ENCODE data around the gene CCDC197.

CCDC197 gene

DNA sequence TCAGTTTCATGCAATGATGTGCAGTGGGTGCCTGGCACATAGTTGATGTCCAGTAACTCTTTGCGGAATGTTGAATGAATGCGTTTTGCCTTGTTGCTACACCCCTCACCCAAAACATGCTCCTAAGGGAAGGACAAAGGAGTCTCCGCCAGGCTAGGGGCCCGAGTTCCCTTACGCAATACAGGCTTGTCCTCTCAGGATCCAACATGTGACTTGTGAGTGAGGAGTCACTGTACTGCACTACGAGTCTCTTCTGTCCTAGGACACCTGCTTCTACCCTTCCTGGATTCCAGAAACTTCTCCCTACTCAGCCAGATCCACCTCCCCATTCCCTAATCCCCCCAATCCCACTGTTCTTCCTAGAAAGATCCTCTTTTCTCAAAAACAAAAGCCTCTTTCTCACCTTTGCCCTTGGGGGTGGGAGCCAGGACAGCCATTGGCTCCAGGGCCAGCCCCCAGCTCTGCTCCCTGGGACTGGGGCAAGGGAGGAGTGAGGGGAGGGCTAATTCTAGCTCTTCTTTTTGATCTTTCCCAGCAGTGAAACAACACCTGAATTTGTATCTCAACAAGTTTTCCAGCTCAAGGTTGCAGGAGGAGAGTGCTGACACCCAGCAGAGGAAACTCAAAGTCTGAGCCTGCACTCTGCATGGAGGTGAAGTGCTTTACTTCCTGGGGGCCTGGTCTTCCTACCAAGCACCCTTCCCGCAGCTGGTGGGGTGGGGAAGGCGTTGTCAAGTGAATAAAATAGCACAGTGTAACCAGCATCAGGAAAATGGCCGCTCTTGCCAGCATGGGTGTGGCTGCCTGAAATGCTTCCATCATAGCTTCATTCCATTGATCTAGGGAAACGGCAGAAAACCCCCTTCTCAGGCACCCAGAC, 25.7 kb downstream of the CCDC197 start:
- DNase-seq (ENCODE audit: insufficient read length, low spot score), result no peak
- FAIRE-seq, result no peak

DNA sequence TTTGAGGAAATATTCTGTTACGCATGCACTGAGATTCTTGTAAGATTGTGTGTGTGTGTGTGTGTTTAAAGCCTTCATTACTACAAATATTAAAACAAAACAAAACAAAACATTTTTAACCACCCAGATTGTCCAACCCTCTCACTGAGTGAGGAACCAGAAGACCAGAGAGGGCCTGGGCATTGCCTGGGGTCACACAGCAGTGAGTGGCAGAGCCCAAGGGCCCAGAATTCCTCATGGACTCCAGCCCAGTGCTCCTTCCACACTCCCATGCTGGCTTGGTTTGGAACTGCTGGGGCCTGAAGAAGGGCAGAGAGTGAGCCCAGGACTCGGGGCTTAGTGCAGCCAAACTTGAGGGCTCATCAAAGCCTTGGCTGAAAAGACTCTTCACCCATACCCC, 27.4 kb downstream of the CCDC197 start:
- no peak for FAIRE-seq
- no peak for DNase-seq (ENCODE audit: insufficient read length, low spot score)

DNA sequence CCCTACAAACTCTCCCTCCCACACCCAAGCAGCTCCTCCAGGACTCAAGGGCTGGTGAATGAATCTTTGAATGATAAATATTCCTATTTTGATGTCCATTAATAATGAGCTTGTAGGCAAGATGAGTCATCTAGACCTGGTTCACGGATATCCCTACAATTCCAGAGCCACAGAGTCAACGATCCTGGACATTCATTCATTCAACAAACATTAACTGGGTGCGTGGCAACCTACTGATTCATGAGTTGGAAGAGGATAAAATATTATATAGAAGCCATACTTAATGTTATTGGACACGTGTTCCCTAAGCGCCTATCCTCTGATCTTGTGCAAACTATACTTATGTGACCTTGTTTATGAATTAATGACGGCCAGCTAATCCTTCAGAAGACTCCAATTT, 28.6 kb downstream of the CCDC197 start:
- FAIRE-seq (no peak), DNase-seq (ENCODE audit: insufficient read length, low spot score) (no peak)

DNA sequence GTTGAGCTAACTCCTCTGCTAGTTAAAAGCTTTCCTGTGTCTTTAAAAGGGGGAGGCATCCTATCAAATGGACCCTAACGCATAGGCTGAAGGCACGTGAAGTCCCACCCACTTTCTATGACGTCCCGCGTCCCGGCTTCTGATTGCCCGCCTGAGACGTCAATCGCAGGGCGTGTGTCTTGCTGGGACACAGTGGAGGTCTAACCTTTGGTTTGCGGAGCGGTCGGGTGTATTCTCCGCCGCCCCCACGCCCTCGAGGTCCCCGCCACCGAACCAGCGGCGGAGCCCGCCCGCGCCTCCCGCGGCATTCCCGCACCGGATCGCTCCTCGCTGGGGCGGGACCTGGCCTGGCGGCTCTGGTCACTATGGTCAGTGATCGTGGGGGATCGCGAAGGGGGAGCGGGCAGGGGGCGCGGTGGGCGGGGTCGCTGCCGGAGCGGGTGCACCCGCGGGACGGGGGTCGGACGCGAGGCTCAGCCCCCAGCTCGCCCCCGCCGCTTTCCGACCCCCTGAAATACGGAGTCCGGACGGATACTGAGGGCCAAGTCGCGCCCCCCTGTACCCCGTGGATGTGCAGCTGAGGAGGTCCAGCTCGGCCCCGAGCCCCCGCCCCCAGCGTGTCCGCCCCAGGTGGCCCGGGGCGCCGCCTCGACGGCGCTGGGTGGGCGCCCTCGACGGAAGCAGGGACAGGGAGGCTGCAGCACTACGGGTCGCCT, 29.2 kb downstream of the CCDC197 start, which contains the start of gene OTUB2:
Gene OTUB2, plus strand, starts transcription at position 168 of the 716 bp plus-strand sequence. Its CDS starts 198 bp downstream, at position 366.
- peak; percentile 85 for FAIRE-seq
- peak; percentile 99 for DNase-seq (ENCODE audit: insufficient read length, low spot score)

DNA sequence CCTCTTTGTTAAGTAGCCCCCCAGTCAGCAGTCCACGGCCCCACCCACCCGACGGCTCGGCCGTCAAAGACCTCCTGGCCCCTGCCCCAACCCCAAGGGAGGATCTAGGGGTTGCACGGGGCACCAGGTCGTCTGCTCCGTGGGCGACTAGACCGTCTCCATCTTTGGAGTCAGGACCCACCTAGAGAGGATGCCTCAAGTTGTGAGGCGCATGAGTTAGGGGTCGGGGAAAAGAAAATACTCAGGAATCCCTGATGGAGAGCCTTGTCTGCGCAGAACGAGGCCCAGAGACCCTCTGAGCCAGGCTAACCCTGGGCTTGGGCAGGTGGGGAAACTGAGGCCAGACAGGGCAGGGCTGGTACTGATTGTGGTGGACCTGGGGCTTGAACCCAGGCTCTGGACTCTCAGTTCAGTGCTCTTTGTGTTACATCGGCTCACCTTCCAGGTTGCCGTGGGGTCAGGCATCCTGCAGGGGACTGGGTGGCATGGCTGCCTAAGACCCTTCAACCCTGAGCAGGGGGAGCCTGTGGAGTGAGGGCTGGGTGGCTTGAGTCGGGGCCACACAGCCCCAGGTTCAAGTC, 29.9 kb downstream of the CCDC197 start:
- DNase-seq (ENCODE audit: insufficient read length, low spot score) (no peak), FAIRE-seq (no peak)

DNA sequence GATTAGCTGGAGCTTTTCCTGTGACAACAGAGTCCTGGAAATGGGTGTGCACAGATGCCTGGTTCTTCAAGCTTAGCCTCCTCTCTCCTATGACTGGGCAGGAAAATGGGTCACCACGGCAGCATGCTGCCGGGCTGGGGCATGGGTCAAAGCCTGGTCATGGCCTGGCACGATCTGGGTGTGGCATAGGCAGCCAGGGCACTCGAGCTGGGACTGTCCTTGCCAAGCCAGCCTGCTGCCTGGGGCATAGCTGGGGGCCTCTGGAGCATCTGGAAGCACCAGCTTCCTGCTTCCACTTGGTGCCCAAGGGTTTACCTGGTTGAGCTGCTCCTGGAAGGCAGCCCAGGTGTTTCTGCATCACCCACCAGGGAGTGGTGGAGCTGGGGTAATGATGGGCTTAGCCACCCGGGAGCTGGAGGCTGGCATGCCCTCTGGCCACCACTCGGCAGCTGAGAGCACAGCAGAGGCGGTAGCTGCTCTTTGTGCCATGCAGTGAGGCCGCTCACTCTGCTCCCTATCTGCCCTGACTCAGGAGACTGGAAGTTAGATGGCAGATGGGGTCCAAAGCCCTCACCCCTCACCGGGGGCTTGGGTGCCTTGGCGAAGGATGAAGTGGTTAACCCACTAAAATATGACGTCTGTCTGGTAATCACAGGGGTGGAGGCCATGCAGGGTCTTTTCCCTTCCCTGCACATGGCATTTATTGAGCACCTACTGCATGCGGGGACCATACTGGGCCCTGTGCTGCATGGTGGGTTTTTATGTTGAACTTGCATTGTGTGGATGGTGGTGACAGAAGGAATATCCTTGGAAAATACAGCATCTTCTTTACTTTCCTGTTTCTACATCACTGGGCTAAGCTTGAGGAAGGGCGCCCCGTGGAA, 30.7 kb downstream of the CCDC197 start:
- DNase-seq (ENCODE audit: insufficient read length, low spot score) (no peak), FAIRE-seq (peak; percentile 26)

DNA sequence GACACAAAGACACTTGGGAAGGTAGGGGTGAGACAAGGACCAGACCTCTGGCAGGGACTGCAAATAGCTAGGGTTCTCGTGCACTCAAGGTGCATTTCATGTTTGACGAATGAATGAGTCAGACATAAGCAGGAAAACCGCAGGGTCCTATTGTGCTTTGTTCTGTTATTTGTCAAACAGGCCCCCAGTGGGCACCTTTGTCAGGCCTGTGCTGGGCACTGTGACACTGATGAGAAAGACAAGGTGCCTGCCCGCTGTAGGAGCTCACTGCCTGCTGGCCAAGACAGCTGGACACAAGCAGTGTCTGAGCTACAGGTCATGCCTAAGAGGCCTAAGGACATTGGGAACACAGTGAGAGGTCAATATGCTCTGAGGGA, 31.3 kb downstream of the CCDC197 start:
- FAIRE-seq (no peak), DNase-seq (ENCODE audit: insufficient read length, low spot score) (no peak)

DNA sequence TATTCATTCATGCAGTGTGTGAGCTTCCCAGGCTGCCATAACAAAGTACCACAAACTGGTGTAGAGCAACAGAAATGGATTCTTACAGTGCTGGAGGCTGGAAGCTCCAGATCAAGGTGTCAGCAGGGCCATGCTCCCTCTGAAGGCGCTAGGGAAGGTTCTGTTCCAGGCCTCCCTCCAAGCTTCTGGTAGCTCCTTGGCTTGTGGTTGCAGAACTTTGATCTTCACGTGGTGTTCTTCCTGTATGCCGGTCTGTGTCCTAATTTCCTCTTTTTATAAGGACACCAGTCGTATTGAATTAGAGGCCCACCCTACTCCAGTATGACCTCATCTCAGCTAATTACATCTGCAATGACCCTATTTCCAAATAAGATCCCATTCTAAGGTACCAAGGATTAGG, 32.2 kb downstream of the CCDC197 start:
- no peak for DNase-seq (ENCODE audit: insufficient read length, low spot score)
- no peak for FAIRE-seq

DNA sequence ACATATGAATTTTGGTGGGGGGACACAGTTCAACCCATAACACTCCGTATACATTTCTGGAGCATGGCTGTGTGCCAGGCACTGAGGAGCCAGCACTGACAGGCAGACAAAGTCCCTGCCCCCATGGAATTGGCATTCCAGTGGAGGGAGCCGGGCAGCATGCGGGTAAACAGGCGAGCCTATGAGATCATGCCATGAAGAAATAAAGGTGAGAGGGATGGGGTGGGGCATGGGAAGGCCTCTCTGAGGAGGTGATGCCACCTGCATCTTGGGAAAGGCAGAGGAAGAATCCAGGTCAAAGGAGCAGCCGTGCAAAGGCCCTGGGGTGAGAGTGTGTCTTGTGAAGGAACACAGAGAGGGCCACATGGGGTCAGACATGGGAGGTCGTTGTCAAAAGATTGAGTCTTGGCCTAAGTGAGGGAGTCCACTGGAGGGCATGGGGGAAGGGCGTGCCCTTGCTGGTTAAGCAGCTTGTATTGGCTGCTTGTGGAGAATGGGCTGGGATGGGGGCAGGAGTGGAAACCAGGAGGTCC, 32.6 kb downstream of the CCDC197 start:
- FAIRE-seq, result no peak
- no peak for DNase-seq (ENCODE audit: insufficient read length, low spot score)

DNA sequence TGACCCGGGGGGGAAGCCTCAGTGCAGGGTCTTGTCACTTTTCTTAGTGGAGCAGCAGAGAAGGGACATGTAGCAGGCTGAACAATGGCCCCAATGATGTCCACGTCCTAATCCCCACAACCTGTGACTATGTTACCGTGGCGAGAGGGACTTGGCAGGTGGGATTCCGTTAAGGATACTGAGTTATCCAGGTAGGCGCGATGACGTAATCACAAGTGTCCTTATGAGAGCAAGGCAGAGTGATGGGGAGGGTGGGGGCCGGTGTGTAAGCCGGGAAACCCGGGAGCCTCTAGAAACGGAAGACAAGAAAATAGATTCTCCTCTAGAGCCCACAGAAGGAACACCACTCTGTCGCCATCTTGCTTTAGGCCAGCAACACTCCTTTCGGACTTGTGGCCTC, 33.5 kb downstream of the CCDC197 start:
- no peak for FAIRE-seq

DNA sequence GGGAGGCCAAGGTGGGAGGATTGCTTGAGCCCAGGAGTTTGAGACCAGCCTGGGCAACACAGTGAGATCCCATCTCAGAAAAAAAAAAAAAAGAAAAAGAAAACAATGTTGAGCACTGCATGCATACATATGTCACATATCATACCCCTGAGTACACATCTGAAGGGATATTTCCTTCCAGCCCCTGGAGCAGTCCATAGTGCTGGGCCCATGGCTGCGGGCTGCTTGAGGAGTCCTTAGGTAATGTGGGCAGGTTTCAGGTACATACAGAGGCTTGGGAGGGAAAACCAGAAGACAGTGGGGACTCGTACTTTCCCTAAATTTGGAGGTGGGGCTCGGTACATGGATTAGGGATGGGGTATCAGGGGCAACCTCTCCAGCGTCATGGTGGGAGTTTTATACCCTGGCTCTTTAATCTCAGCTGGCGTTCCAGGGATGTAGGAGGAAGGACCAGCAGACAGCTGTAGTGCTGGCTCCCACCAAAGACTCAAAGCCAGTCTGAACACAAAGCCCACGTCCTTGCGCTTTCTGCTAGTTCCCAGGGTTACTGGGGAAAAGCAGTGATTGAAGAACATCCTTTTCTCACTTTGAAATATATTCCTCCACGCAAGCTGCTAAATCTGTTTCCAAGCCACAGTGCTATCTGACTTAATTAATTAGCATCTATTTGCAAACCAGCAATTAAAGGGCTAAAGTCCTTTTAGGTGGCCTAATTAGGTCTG, 34.2 kb downstream of the CCDC197 start:
- DNase-seq (ENCODE audit: insufficient read length, low spot score), result no peak

More for the DNA sequence above, 33.5 kb downstream of the CCDC197 start:
- DNase-seq (ENCODE audit: insufficient read length, low spot score), result no peak

DNA sequence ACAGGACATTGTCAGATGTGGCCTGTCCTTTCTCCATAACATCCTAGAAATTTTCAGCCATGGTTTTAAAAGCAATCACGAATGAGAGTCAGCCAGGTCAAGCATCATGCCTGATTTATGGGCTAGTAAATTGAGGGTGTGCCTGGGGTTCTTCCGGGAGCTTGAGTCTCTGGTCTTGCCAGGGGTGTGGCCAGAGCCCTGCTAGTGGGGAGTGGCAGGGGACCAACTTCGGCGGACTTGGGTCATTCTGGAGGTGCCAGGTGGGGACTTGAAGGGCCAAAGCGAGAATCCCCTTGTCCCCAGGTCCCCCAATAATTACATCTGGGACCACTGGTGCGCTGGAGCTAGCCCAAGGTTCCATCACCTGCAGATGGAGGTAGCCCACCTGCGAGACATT, 34.8 kb downstream of the CCDC197 start:
- no peak for FAIRE-seq
- DNase-seq (ENCODE audit: insufficient read length, low spot score), result no peak

More for the DNA sequence above, 34.2 kb downstream of the CCDC197 start:
- no peak for FAIRE-seq

DNA sequence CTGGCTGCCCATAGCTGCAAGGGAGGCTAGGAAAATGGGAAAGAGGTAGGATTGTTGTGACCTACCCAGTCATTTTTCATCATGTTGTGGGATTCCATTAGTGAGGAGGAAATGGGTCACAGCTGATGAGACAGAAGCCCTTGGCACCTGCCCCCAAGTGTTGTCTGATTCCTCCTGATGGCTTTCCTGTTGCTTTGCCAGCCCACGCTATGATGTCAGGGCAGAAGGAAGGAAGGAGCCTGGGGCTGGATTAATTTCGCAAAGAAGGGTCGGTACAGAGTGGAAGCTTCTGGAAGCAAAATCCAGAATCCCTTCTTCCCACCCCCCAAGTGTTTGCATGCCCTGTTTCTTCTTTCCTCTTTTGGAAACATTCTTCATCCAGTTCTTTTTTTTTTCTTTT, 37.8 kb downstream of the CCDC197 start:
- DNase-seq (ENCODE audit: insufficient read length, low spot score) (no peak), FAIRE-seq (no peak)

DNA sequence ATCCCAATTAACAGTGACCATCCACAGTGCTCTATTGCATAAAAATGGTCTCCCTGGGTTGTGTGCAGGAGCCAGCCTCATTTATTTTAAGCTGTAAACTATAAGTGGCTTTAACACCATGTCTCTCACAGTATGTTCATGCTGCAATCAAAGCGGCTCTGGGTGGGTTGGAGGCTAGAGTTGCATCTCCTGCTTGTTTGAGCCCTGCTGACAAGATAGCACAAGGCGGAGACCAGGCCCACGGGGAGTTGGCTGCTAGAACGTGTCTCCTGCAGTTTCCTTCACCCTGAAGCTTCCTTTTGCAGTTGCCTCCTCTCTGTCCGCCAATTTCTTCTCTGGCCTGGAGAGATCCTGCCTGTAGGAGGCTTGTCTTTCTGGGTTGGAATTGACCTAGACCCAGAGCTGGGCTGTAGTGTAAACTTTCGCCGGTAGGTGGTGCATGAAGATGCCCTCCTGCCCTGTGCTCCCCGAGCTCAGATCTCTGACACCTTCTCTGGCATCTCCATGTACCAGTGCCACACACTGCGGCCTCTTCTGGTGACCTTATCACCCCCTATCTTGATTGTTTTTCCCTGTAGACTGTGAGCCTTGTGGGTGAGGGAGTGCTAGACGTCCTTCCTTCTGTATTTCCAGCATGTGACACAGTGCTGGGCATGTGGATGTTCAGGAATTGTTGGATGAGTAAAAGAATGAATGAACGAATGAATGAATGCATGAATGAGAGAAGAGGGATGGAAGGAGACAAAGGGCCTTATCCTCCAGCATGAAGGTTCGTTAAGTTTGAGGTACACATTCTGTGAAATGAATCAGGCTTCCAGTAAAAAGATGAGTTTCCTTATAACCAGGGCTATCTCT, 39.4 kb downstream of the CCDC197 start:
- peak; percentile 84 for FAIRE-seq

DNA sequence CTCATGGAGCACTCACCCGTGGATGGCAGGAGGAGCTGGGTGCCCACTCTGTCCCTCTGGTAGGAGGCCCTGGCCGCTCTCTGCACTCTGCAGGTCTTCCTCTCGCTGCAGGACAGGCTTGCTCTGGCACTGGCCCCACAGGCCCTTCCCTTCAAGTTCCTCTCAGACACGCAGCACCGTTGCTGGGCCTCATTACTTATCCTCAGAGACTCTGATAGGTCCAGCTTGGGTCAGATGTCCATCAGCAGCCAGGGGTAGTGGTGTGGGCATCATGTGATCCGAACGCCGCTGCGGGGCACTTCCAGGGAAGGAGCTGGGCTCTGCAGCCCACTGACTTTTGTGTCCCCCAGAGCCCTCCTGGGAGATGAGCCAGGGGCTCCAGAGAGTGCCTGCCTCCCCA, 40.9 kb downstream of the CCDC197 start:
- no peak for DNase-seq (ENCODE audit: insufficient read length, low spot score)

More for the DNA sequence above, 39.4 kb downstream of the CCDC197 start:
- DNase-seq (ENCODE audit: insufficient read length, low spot score), result peak; percentile 73

DNA sequence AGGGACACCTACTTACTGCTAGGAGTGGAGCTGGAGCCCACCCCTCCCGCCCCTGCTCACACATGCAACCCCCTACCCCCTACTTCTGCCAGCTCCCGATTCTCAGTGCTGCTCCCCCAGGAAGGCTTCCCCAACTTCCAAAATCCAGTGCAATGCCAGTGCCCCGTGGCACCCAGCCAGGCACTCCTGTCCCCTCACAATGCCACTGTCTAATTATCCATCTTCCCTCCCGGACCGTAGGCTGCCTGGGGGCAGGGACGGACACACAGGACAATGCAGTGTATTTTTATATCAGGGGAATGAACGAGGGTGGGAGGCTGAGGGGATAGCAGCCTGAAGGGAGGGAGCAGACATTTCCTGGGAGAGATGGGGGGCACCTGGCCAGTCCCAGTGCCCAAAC, 41.4 kb downstream of the CCDC197 start:
- FAIRE-seq (no peak), DNase-seq (ENCODE audit: insufficient read length, low spot score) (no peak)

More for the DNA sequence above, 40.9 kb downstream of the CCDC197 start:
- no peak for FAIRE-seq

DNA sequence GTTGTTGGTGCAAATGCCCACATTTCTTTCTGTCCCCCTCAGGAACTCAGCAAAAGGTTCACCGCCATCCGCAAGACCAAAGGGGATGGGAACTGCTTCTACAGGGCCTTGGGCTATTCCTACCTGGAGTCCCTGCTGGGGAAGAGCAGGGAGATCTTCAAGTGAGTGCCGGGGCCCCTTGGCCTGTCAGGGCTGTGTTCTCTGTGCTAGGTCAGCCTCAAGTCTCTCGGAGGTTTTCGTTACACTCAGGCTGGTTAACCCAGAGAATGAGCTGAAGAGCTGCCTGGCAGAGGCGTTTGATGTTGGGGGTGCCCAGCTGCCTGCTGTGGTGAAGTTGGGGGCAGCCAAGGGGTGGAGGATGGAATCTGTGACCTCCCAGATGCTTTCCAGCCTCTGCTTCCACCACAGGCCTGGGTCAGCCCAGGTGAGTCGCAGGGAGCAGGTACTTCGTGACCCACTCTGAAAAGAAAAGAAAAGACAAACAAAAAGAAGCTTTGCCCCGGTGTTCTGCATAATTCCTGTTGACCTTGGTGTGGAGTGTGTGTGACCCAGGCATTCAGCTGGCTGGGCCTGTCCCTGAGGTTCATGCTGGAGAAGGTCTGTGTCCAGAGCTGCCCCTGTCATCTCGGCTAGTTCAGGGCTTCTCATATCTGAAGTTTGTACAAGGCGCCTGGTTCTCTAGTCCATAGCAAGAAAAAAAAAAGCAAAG, 42.0 kb downstream of the CCDC197 start:
- DNase-seq (ENCODE audit: insufficient read length, low spot score) (no peak), FAIRE-seq (no peak)

DNA sequence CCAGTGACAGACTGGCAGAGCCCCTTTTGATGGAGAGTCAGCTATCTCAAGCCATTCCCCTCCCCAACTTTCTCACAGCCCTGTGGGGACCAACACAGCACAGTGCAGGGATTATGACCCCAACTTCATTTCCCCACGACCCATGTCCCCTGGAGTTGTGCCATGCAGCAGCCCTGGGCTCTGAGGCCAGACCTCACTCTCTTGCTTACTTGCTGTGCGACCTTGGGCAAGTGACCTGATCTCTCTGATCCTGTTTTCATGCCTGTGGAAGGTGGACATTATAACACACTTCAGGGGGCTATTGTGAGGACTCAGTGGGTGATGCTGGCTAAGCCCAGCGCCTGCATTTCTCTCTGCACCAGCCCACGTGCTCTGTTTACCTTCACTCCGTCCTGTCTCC, 43.1 kb downstream of the CCDC197 start:
- no peak for FAIRE-seq
- no peak for DNase-seq (ENCODE audit: insufficient read length, low spot score)
